Endodermal cell (in vitro differentiated cells): ENCODE data around the gene HOXB3. TPM values are rescaled to one million over a fixed set of nuclear protein-coding genes. Genes with fewer than 3 reads are reported as not detected.

Experiments
- DNase-seq: peaks from one replicate; pipeline ENCODE4 v3.0.0-alpha.2; 2017
- H3K27ac ChIP-seq: 2 replicates; pipeline ENCODE4 v1.5.1; 2013; ENCODE audit warnings: mild to moderate bottlenecking, low read depth, low read length, moderate library complexity
- H3K27me3 ChIP-seq: 2 replicates; pipeline ENCODE4 v1.6.1; 2013; ENCODE audit warnings: mild to moderate bottlenecking, low read length, moderate library complexity; ENCODE audit not compliant: insufficient read depth, control insufficient read depth, poor library complexity, severe bottlenecking
- H3K36me3 ChIP-seq: 2 replicates; pipeline ENCODE4 v1.7.0; 2013; ENCODE audit warnings: mild to moderate bottlenecking, low read length, moderate library complexity; ENCODE audit not compliant: control insufficient read depth, insufficient read depth
- H3K4me1 ChIP-seq: one replicate; pipeline ENCODE4 v1.7.0; 2013; ENCODE audit warnings: low read length; ENCODE audit not compliant: control insufficient read depth, insufficient read depth
- H3K4me3 ChIP-seq: 2 replicates; pipeline ENCODE4 v1.5.1; 2013; ENCODE audit warnings: mild to moderate bottlenecking, low read length, moderate library complexity
- H3K9ac ChIP-seq: 2 replicates; pipeline ENCODE4 v1.6.1; 2013; ENCODE audit warnings: mild to moderate bottlenecking, low read length, moderate library complexity; ENCODE audit not compliant: poor library complexity, severe bottlenecking; ENCODE audit errors: extremely low read depth
- H3K9me3 ChIP-seq: 2 replicates; pipeline ENCODE4 v1.6.1; 2013; ENCODE audit warnings: mild to moderate bottlenecking, low read length, moderate library complexity; ENCODE audit not compliant: control insufficient read depth
- H3K27ac Mint-ChIP-seq: 2 replicates; pipeline ENCODE4 v1.8.0; 2020; ENCODE audit warnings: mixed read lengths
- H3K27me3 Mint-ChIP-seq: 2 replicates; pipeline ENCODE4 v1.8.0; 2021; ENCODE audit warnings: mild to moderate bottlenecking, mixed read lengths; ENCODE audit not compliant: insufficient read depth
- H3K36me3 Mint-ChIP-seq: 2 replicates; pipeline ENCODE4 v1.8.0; 2020; ENCODE audit warnings: low read depth, mixed read lengths
- H3K4me1 Mint-ChIP-seq: 2 replicates; pipeline ENCODE4 v1.8.0; 2020; ENCODE audit warnings: mixed read lengths
- H3K4me3 Mint-ChIP-seq: 2 replicates; pipeline ENCODE4 v1.8.0; 2020; ENCODE audit warnings: mild to moderate bottlenecking, moderate library complexity, mixed read lengths
- H3K9me3 Mint-ChIP-seq: 2 replicates; pipeline ENCODE4 v1.8.0; 2020; ENCODE audit warnings: mild to moderate bottlenecking, mixed read lengths
- CTCF ChIP-seq: fragments of 200-600 bp; sonication (generic); conservative IDR thresholded peaks from 2 replicates; pipeline ENCODE4 v1.5.0; 2021; ENCODE audit warnings: antibody characterized with exemption, mild to moderate bottlenecking
- WGBS, 2 experiments: methylation state at CpG; one replicate each; pipeline versions ENCODE4 v1.1.5 to v1.1.7; 2013; ENCODE audit warnings: missing lambda C conversion rate in 2 of 2, mixed read lengths in 1 of 2; ENCODE audit not compliant: insufficient coverage in 1 of 2, insufficient read length in 1 of 2; 5-methylcytosine and 5-hydroxymethylcytosine counted together
- total RNA-seq, 2 donors: library from RNA; stranded (reverse); fragmentation: NEBNext Ultra II Directional in 1 of 2; extraction: Animal tissue kit (Norgen Biotek cat#: 25700) in 1 of 2; gene quantifications; 2 replicates in 1 of 2; 3 replicates in 1 of 2; pipeline ENCODE4 v1.2.1, GENCODE V29; 2021

Gene HOXB3
- total RNA-seq, 2 donors from 2014 or later: not detected

GRCh38 chr17:48532261-48532660, 57.8 kb downstream of the HOXB3 start:
- Histone ChIP-seq H3K9me3 (no peaks in the 10 kb centered on the region), H3K4me1 (no peaks in the 10 kb centered on the region), H3K4me3 (no peak overlapping the region), H3K36me3 (no peaks in the 10 kb centered on the region), H3K27ac (no peak overlapping the region), H3K27me3 (peaks cover 63% of the 10 kb centered on the region), H3K9ac (no peak overlapping the region)
- H3K9me3 Mint-ChIP-seq: no peaks in the 10 kb centered on the region
- TF ChIP-seq CTCF: no peak
- peak; percentile 49 for DNase-seq
- peaks cover 93% of the 10 kb centered on the region for H3K27me3 Mint-ChIP-seq
- no peak overlapping the region for H3K4me3 Mint-ChIP-seq
- H3K4me1 Mint-ChIP-seq: peaks cover 16% of the 10 kb centered on the region
- no peaks in the 10 kb centered on the region for H3K36me3 Mint-ChIP-seq
- WGBS, 2 experiments: 79 to 92% methylated on average over 5 to 8 of the region's 8 CpGs
- no peak overlapping the region for H3K27ac Mint-ChIP-seq

- Mint-ChIP-seq H3K36me3 (no peaks in the 10 kb centered on the region), H3K9me3 (no peaks in the 10 kb centered on the region), H3K4me1 (peaks cover 18% of the 10 kb centered on the region), H3K27me3 (peaks cover 93% of the 10 kb centered on the region), H3K4me3 (no peak within 1 kb of the TSS), H3K27ac (no peak within 1 kb of the TSS)
- TF ChIP-seq CTCF: no peak
- H3K9ac ChIP-seq: no peak within 1 kb of the TSS
- no peaks in the 10 kb centered on the region for H3K9me3 ChIP-seq
- peaks cover 75% of the 10 kb centered on the region for H3K27me3 ChIP-seq
- H3K4me1 ChIP-seq: no peaks in the 10 kb centered on the region
- no peak within 1 kb of the TSS for H3K4me3 ChIP-seq
- H3K27ac ChIP-seq: peak within 1 kb of the TSS; percentile 76
- WGBS, 2 experiments: 20 to 40% methylated on average over 2 to 13 of the region's 15 CpGs
- peak; percentile 89 for DNase-seq
- no peaks in the 10 kb centered on the region for H3K36me3 ChIP-seq
Observed at GRCh38 chr17:48530887-48531272, 59.2 kb downstream of the HOXB3 start, which contains the start of gene HOXB1. Gene HOXB1, minus strand, starts transcription at chr17:48531011. Its CDS starts 107 bp downstream, at chr17:48530904.

DNA sequence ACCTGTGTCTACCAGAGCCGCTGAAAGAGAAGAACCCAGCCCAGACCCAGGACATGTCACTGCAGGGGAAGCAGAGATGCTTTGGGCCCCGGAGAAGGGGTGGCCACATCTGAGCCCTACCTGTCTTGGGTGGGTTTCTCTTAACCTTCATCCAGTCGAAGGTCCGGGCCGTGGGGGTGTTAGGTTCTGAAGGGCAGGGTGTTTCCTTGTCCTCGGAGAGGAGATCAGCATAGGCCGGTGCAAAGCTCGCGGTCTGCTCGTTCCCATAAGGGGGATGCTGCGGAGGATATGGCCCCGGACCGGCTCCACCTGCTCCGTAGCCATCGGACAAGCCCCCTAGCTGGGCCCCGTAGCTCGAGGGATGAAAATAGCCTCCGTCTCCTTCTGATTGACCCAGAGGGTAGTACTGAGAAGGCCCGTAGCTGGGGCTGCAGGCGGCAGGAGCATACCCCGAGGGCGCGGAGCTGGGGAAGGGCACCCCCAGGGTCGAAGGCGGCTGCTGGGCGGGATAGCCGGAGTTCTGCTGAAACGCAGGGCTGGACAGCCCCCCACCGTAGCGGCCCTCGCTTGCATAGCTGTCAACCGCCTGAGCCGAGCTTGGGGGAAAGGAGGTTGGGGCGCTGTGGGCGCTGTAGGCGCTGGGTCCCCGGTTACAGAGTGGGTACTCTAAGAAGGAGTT, 59.7 kb downstream of the HOXB3 start:
- Histone ChIP-seq H3K9me3 (no peaks in the 10 kb centered on the region), H3K36me3 (no peaks in the 10 kb centered on the region), H3K4me3 (no peak overlapping the region), H3K4me1 (no peaks in the 10 kb centered on the region), H3K27ac (no peak overlapping the region), H3K27me3 (peaks cover 81% of the 10 kb centered on the region), H3K9ac (no peak overlapping the region)
- Mint-ChIP-seq H3K9me3 (no peaks in the 10 kb centered on the region), H3K27me3 (peaks cover 95% of the 10 kb centered on the region), H3K4me1 (peaks cover 18% of the 10 kb centered on the region), H3K4me3 (no peak overlapping the region), H3K27ac (no peak overlapping the region), H3K36me3 (no peaks in the 10 kb centered on the region)
- DNase-seq: peak; percentile 78
- 40 to 56% methylated on average over 16 to 37 of the region's 37 CpGs for WGBS, 2 experiments
- no peak for TF ChIP-seq CTCF
